Measurements from ENCODE around the gene AGO1. TPM values are rescaled to one million over a fixed set of nuclear protein-coding genes. Genes with fewer than 3 reads are reported as not detected.
"Not testable (repeated sequence)": the region's sequence is repeated elsewhere in the genome, so short reads cannot be mapped to it uniquely, and the experiment has no call there.

The AGO1 gene
- total RNA-seq, 1 experiment from 2014 or later: 36.2 TPM

DNA sequence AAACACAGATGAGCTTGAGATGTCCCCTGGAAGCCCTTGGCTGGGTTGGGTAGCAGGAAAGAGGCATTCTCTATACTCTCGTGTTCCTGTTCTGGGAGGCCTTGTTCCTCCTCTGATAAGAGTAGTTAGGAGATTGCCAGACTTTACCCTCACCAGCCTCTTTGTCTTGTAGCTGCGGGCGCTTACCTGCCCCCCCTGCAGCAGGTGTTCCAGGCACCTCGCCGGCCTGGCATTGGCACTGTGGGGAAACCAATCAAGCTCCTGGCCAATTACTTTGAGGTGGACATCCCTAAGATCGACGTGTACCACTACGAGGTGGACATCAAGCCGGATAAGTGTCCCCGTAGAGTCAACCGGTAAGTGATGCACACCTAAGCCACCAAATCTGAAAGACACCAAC, 5.2 kb downstream of the AGO1 start:
- RAD21 ChIA-PET (ENCODE audit: low non-redundant PET in 1 of 2, low total read pairs in 2 of 2, uncharacterized antibody in 2 of 2, unreplicated experiment in 2 of 2): no interaction called here
- Histone ChIP-seq H3K27me3 (ENCODE audit: insufficient read depth, low read length) (no peaks in the 10 kb centered on the region), H4K20me1 (ENCODE audit: insufficient read depth) (no peaks in the 10 kb centered on the region), H3K9ac (ENCODE audit: low read length) (no peak overlapping the region), H3K79me2 (ENCODE audit: insufficient read depth, low read length) (peaks cover 33% of the 10 kb centered on the region), H3K27ac (ENCODE audit: low read depth, low read length) (no peak overlapping the region), H3K4me3 (replicated peaks in 1 of 2; ENCODE audit: low read depth in 1 of 2, low read length in 2 of 2) (no peak overlapping the region), H3K4me2 (ENCODE audit: low read length) (no peak overlapping the region), H3K9me2 (ENCODE audit: insufficient read depth) (no peaks in the 10 kb centered on the region), H3K36me3 (ENCODE audit: control insufficient read depth in 1 of 2, insufficient read depth in 2 of 2, low read length in 2 of 2) (peaks cover 14 to 28% of the 10 kb centered on the region in 2 experiments; a peak in 3 of 4 replicates), H2AFZ (ENCODE audit: low read depth, low read length, poor library complexity, severe bottlenecking) (no peak overlapping the region), H3K4me1 (ENCODE audit: control insufficient read depth in 1 of 2, insufficient read depth in 2 of 2, low read length in 2 of 2) (peaks cover 0 to 27% of the 10 kb centered on the region in 2 experiments; a peak in 3 of 4 replicates), H3K9me3 (ENCODE audit: control insufficient read depth in 1 of 2, insufficient read depth in 1 of 2, low read depth in 1 of 2, low read length in 2 of 2) (no peaks in the 10 kb centered on the region)
- CTCF ChIA-PET: no interaction called here
- TF ChIP-seq SRF (IDR thresholded peaks at IDR 0.05; ENCODE audit: low read depth) (no peak), ZNF274 (IDR thresholded peaks at IDR 0.05; ENCODE audit: low read depth, low read length) (no peak), CEBPB (IDR thresholded peaks at IDR 0.05; ENCODE audit: low read depth) (no peak), RAD21 (IDR thresholded peaks at IDR 0.05; ENCODE audit: low read depth) (no peak), EZH2phosphoT487 (IDR thresholded peaks at IDR 0.05; ENCODE audit: borderline replicate concordance) (no peak), POLR2AphosphoS5 (IDR thresholded peaks at IDR 0.05; ENCODE audit: low read depth, low read length) (no peak), SP1 (IDR thresholded peaks at IDR 0.05; ENCODE audit: low read depth) (no peak), SIN3A (IDR thresholded peaks at IDR 0.05; ENCODE audit: low read depth) (no peak), FOSL1 (IDR thresholded peaks at IDR 0.05; ENCODE audit: low read depth) (no peak), EGR1 (IDR thresholded peaks at IDR 0.05; ENCODE audit: low read depth) (no peak)
- TF ChIP-seq, protein P1, sequence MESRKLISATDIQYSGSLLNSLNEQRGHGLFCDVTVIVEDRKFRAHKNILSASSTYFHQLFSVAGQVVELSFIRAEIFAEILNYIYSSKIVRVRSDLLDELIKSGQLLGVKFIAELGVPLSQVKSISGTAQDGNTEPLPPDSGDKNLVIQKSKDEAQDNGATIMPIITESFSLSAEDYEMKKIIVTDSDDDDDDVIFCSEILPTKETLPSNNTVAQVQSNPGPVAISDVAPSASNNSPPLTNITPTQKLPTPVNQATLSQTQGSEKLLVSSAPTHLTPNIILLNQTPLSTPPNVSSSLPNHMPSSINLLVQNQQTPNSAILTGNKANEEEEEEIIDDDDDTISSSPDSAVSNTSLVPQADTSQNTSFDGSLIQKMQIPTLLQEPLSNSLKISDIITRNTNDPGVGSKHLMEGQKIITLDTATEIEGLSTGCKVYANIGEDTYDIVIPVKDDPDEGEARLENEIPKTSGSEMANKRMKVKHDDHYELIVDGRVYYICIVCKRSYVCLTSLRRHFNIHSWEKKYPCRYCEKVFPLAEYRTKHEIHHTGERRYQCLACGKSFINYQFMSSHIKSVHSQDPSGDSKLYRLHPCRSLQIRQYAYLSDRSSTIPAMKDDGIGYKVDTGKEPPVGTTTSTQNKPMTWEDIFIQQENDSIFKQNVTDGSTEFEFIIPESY (IDR thresholded peaks at IDR 0.05; ENCODE audit: extremely low read depth, insufficient replicate concordance, low read length): no peak
- TF ChIP-seq, protein P2, sequence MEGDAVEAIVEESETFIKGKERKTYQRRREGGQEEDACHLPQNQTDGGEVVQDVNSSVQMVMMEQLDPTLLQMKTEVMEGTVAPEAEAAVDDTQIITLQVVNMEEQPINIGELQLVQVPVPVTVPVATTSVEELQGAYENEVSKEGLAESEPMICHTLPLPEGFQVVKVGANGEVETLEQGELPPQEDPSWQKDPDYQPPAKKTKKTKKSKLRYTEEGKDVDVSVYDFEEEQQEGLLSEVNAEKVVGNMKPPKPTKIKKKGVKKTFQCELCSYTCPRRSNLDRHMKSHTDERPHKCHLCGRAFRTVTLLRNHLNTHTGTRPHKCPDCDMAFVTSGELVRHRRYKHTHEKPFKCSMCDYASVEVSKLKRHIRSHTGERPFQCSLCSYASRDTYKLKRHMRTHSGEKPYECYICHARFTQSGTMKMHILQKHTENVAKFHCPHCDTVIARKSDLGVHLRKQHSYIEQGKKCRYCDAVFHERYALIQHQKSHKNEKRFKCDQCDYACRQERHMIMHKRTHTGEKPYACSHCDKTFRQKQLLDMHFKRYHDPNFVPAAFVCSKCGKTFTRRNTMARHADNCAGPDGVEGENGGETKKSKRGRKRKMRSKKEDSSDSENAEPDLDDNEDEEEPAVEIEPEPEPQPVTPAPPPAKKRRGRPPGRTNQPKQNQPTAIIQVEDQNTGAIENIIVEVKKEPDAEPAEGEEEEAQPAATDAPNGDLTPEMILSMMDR (IDR thresholded peaks at IDR 0.05 in 2 of 3, conservative IDR thresholded peaks at IDR 0.05 in 1 of 3; ENCODE audit: borderline replicate concordance in 1 of 3, insufficient read depth in 1 of 3, low read depth in 2 of 3, low read length in 2 of 3): no peak
- TF ChIP-seq, protein P3, sequence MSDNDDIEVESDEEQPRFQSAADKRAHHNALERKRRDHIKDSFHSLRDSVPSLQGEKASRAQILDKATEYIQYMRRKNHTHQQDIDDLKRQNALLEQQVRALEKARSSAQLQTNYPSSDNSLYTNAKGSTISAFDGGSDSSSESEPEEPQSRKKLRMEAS (IDR thresholded peaks at IDR 0.05): no peak
- TF ChIP-seq, protein P4, sequence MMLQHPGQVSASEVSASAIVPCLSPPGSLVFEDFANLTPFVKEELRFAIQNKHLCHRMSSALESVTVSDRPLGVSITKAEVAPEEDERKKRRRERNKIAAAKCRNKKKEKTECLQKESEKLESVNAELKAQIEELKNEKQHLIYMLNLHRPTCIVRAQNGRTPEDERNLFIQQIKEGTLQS (IDR thresholded peaks at IDR 0.05): no peak
- DNase-seq (ENCODE audit: low read depth, low spot score) (no peak), ATAC-seq (no peak)
- intact Hi-C loops (cut with micrococcal nuclease): no loop called here
- no TSS peak for BruUV-seq (replicated peaks)
- POLR2A ChIA-PET: no interaction called here

DNA sequence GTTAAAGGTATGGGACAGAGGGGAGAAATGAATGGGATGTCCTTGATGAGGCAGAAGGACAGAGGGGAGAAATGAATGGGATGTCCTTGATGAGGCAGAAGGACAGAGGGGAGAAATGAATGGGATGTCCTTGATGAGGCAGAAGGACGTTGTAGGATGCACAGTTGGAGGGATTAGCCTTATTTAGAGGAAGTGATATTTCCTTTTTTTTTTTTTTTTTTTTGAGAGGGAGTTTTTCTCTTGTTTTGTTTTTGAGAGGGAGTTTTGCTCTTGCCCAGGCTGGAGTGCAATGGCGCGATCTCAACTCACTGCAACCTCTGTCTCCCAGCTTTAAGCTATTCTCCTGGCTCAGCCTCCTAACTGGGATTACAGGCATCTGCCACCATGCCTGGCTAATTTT, 6.0 kb downstream of the AGO1 start:
- H3K9me3 ChIP-seq (ENCODE audit: control insufficient read depth in 1 of 2, insufficient read depth in 1 of 2, low read depth in 1 of 2, low read length in 2 of 2); DNase-seq (ENCODE audit: low read depth, low spot score); H3K4me2 ChIP-seq (ENCODE audit: low read length); H3K4me3 ChIP-seq (replicated peaks in 1 of 2; ENCODE audit: low read depth in 1 of 2, low read length in 2 of 2); H3K27me3 ChIP-seq (ENCODE audit: insufficient read depth, low read length); ATAC-seq; intact Hi-C loops (cut with micrococcal nuclease); H2AFZ ChIP-seq (ENCODE audit: low read depth, low read length, poor library complexity, severe bottlenecking); RAD21 ChIA-PET (ENCODE audit: low non-redundant PET in 1 of 2, low total read pairs in 2 of 2, uncharacterized antibody in 2 of 2, unreplicated experiment in 2 of 2); BruUV-seq (replicated peaks); H4K20me1 ChIP-seq (ENCODE audit: insufficient read depth); H3K9me2 ChIP-seq (ENCODE audit: insufficient read depth); H3K9ac ChIP-seq (ENCODE audit: low read length); CTCF ChIA-PET; POLR2A ChIA-PET; H3K27ac ChIP-seq (ENCODE audit: low read depth, low read length): not testable (repeated sequence)
- Histone ChIP-seq H3K36me3 (ENCODE audit: control insufficient read depth in 1 of 2, insufficient read depth in 2 of 2, low read length in 2 of 2) (peaks cover 15 to 33% of the 10 kb centered on the region in 2 experiments; a peak in 3 of 4 replicates), H3K4me1 (ENCODE audit: control insufficient read depth in 1 of 2, insufficient read depth in 2 of 2, low read length in 2 of 2) (peaks cover 0 to 27% of the 10 kb centered on the region in 2 experiments; a peak in 3 of 4 replicates), H3K79me2 (ENCODE audit: insufficient read depth, low read length) (peaks cover 27% of the 10 kb centered on the region)

Data from HCT116 (cell line).